Epithelial cell of proximal tubule (primary cell): ENCODE data around the gene FAM24B. TPM values are rescaled to one million over a fixed set of nuclear protein-coding genes. Genes with fewer than 3 reads are reported as not detected.
A peak's percentile ranks its signal among the peaks of the same experiment; 100 is the strongest.
"Not testable (repeated sequence)": the region's sequence is repeated elsewhere in the genome, so short reads cannot be mapped to it uniquely, and the experiment has no call there.

ENCODE experiments used
- DNase-seq: peaks from one replicate; pipeline ENCODE4 v3.0.0-alpha.2; 2011; ENCODE audit warnings: low read depth
- H3K4me3 ChIP-seq: 2 replicates; pipeline ENCODE4 v1.5.1; 2011; ENCODE audit warnings: low read depth, mild to moderate bottlenecking, low read length
- total RNA-seq: library from RNA; depleted of rRNA; stranded (reverse); fragments of >200 nt; gene quantifications from 2 replicates; pipeline ENCODE4 v1.2.3, GENCODE V29; 2015
- TF ChIP-seq, protein P1 (sequence below): conservative IDR thresholded peaks from 2 replicates; pipeline ENCODE4 v1.5.1; 2012; ENCODE audit warnings: low read depth, mild to moderate bottlenecking, low read length

FAM24B gene
- total RNA-seq, 1 donor from 2014 or later, result 9.3 TPM

- DNase-seq, result no peak
- no peak overlapping the region for H3K4me3 ChIP-seq
- TF ChIP-seq, protein P1, sequence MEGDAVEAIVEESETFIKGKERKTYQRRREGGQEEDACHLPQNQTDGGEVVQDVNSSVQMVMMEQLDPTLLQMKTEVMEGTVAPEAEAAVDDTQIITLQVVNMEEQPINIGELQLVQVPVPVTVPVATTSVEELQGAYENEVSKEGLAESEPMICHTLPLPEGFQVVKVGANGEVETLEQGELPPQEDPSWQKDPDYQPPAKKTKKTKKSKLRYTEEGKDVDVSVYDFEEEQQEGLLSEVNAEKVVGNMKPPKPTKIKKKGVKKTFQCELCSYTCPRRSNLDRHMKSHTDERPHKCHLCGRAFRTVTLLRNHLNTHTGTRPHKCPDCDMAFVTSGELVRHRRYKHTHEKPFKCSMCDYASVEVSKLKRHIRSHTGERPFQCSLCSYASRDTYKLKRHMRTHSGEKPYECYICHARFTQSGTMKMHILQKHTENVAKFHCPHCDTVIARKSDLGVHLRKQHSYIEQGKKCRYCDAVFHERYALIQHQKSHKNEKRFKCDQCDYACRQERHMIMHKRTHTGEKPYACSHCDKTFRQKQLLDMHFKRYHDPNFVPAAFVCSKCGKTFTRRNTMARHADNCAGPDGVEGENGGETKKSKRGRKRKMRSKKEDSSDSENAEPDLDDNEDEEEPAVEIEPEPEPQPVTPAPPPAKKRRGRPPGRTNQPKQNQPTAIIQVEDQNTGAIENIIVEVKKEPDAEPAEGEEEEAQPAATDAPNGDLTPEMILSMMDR, result no peak
These were observed 14.5 kb downstream of the FAM24B start for GRCh38 chr10:122864901-122865300.

GRCh38 chr10:122864194-122864592, 15.2 kb downstream of the FAM24B start:
- TF ChIP-seq, protein P1, result no peak
- H3K4me3 ChIP-seq, result no peak overlapping the region
- no peak for DNase-seq

DNA sequence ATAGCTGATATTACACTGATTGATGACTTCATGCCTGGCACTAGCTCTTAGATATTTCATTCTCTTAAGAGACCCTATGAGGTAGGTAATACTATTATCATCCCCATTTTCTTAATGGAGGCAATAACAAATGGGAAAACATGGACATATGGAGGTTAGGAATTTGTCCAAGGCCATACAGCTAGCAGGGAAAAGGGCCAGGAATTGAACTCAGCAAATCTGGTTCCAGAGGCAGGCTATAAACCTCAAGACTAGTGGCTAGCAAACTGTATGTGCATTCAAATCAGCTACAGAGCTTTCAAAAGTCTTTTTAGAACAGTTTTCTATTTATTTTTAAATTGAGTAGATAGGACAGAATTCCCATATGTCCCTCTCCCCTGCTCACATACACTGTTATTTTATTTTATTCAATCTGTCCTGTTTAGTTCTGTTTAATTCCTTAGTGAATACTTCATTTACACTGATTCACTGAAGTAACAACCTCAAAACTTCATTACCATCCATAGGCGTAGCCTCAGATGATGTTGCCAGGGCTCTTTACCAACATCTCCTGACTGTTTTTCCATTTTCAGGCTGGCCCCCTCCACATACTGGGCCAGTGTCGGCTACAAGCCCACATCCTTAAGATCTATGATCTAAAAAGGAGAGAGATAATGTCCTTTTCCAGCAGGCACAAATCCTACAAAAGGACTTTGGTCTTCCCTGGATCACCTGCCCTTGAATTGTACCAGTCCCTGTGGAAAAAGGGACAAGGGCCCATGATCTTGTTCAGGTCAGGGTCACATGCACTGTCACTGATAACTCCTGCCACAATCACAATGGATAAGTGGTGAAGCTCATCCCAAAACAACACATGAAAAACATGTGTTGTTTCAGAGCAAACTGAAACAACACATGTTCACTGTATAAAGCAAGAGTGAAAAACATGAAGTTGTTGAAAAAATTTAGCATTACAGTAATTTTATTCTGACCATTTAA, 15.9 kb downstream of the FAM24B start:
- TF ChIP-seq, protein P1, result no peak
- DNase-seq, result no peak
- no peak overlapping the region for H3K4me3 ChIP-seq

DNA sequence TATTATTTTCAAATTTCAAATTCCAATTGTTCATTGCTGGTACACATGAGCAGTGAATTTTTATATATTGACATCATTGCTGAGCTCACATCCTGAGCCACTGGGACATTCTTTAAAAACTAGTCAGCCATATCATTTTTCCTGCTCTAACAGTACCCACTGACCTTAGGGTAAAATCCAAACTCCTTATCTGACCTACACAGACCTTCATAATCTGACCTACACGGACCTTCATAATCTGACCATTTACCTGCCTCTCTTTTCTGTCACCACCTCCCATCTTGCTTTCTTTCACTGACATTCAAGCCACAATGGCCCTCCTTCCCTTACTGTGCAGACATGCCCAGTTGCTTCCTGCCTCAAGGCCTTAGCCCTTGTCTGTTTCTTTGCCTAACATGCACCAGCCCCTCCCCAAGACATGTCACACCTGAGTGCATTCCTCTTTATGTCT, 17.6 kb downstream of the FAM24B start:
- TF ChIP-seq, protein P1, result no peak
- DNase-seq, result peak; percentile 67
- no peak overlapping the region for H3K4me3 ChIP-seq

GRCh38 chr10:122859527-122859926, 19.9 kb downstream of the FAM24B start:
- H3K4me3 ChIP-seq, result no peak overlapping the region
- DNase-seq, result no peak
- TF ChIP-seq, protein P1, result no peak

- DNase-seq, result not testable (repeated sequence)
These were observed 21.3 kb downstream of the FAM24B start for GRCh38 chr10:122858042-122858441.

DNA sequence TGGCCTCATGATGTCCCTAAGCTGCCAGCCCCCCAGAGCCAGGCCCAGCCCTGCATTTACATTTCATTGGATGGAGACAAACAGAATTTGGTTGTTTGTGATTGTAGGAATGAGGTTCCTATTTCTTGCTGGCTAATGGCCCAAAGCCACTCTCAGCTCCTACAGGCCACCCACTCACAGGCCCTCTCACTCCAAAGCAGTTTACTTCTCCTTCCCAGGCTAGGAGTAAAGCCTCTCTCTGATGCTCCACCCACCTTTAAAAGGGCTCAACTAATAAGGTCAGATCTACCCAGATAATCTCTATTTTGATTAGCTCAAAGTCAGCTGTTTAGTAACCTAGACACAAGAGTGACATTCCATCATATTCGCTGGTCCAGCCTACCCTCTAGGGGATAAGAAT, 22.5 kb downstream of the FAM24B start:
- no peak for DNase-seq
- H3K4me3 ChIP-seq, result no peak overlapping the region
- TF ChIP-seq, protein P1, result no peak

More at GRCh38 chr10:122858042-122858441, 21.3 kb downstream of the FAM24B start:
- H3K4me3 ChIP-seq, result not testable (repeated sequence)
